ENCODE results near the gene TSPAN9. TPM values are rescaled to one million over a fixed set of nuclear protein-coding genes. Genes with fewer than 3 reads are reported as not detected.

TSPAN9 gene
- polyA plus RNA-seq, 1 donor from 2014 or later: not detected

- H3K4me1 Mint-ChIP-seq: peaks cover 0 to 1% (median 0%) of the 10 kb centered on the region in 3 donors
- H3K27me3 Mint-ChIP-seq: peaks cover 16% of the 10 kb centered on the region
- no peaks in the 10 kb centered on the region for H3K36me3 Mint-ChIP-seq
Measured at GRCh38 chr12:3262470-3262869, 185.3 kb downstream of the TSPAN9 start.

GRCh38 chr12:3263282-3263681, 186.1 kb downstream of the TSPAN9 start:
- Mint-ChIP-seq H3K36me3 (no peaks in the 10 kb centered on the region), H3K4me1 (peaks cover 0 to 1% (median 0%) of the 10 kb centered on the region in 3 donors), H3K27me3 (peaks cover 16% of the 10 kb centered on the region), H3K27ac (no peak overlapping the region), H3K4me3 (no peak overlapping the region), H3K9me3 (no peaks in the 10 kb centered on the region)

More at GRCh38 chr12:3262470-3262869, 185.3 kb downstream of the TSPAN9 start:
- no peaks in the 10 kb centered on the region for H3K9me3 Mint-ChIP-seq
- no peak overlapping the region for H3K4me3 Mint-ChIP-seq
- no peak overlapping the region for H3K27ac Mint-ChIP-seq

- Mint-ChIP-seq H3K9me3 (no peaks in the 10 kb centered on the region), H3K4me1 (peaks cover 0 to 1% (median 0%) of the 10 kb centered on the region in 3 donors), H3K27me3 (peaks cover 12% of the 10 kb centered on the region), H3K27ac (no peak overlapping the region), H3K4me3 (no peak overlapping the region), H3K36me3 (no peaks in the 10 kb centered on the region)
Measured at GRCh38 chr12:3263939-3264922, 187.1 kb downstream of the TSPAN9 start.

GRCh38 chr12:3265406-3265805, 188.2 kb downstream of the TSPAN9 start:
- Mint-ChIP-seq H3K4me1 (peaks cover 0 to 1% (median 0%) of the 10 kb centered on the region in 3 donors), H3K36me3 (no peaks in the 10 kb centered on the region), H3K27ac (no peak overlapping the region), H3K27me3 (peaks cover 9% of the 10 kb centered on the region), H3K9me3 (no peaks in the 10 kb centered on the region), H3K4me3 (no peak overlapping the region)

GRCh38 chr12:3266638-3267037, 189.5 kb downstream of the TSPAN9 start:
- H3K27ac Mint-ChIP-seq: no peak overlapping the region
- no peak overlapping the region for H3K4me3 Mint-ChIP-seq
- H3K9me3 Mint-ChIP-seq: no peaks in the 10 kb centered on the region
- peaks cover 12% of the 10 kb centered on the region for H3K27me3 Mint-ChIP-seq
- H3K36me3 Mint-ChIP-seq: no peaks in the 10 kb centered on the region
- peaks cover 0 to 1% (median 0%) of the 10 kb centered on the region in 3 donors for H3K4me1 Mint-ChIP-seq

GRCh38 chr12:3267690-3268089, 190.5 kb downstream of the TSPAN9 start:
- no peak overlapping the region for H3K27ac Mint-ChIP-seq
- no peak overlapping the region for H3K4me3 Mint-ChIP-seq
- H3K9me3 Mint-ChIP-seq: no peaks in the 10 kb centered on the region
- H3K27me3 Mint-ChIP-seq: peaks cover 12% of the 10 kb centered on the region
- H3K4me1 Mint-ChIP-seq: peaks cover 0 to 1% (median 0%) of the 10 kb centered on the region in 3 donors
- peaks cover 2% of the 10 kb centered on the region for H3K36me3 Mint-ChIP-seq

GRCh38 chr12:3269594-3269993, 192.4 kb downstream of the TSPAN9 start:
- peaks cover 0 to 1% (median 1%) of the 10 kb centered on the region in 3 donors for H3K4me1 Mint-ChIP-seq
- H3K9me3 Mint-ChIP-seq: no peaks in the 10 kb centered on the region
- no peak overlapping the region for H3K27ac Mint-ChIP-seq
- H3K36me3 Mint-ChIP-seq: peaks cover 3% of the 10 kb centered on the region
- H3K27me3 Mint-ChIP-seq: peaks cover 16% of the 10 kb centered on the region
- no peak overlapping the region for H3K4me3 Mint-ChIP-seq

- Mint-ChIP-seq H3K9me3 (no peaks in the 10 kb centered on the region), H3K27me3 (peaks cover 20% of the 10 kb centered on the region), H3K36me3 (peaks cover 4% of the 10 kb centered on the region), H3K4me1 (peaks cover 0 to 1% (median under 1%) of the 10 kb centered on the region in 3 donors), H3K4me3 (no peak overlapping the region), H3K27ac (no peak overlapping the region)
Measured at GRCh38 chr12:3271146-3271545, 194.0 kb downstream of the TSPAN9 start.

GRCh38 chr12:3271639-3272038, 194.5 kb downstream of the TSPAN9 start:
- Mint-ChIP-seq H3K4me3 (no peak overlapping the region), H3K27ac (no peak overlapping the region), H3K4me1 (peaks cover 0 to 1% (median 0%) of the 10 kb centered on the region in 3 donors), H3K9me3 (no peaks in the 10 kb centered on the region), H3K36me3 (peaks cover 4% of the 10 kb centered on the region), H3K27me3 (peaks cover 18% of the 10 kb centered on the region)

- peaks cover 0 to 1% (median 0%) of the 10 kb centered on the region in 3 donors for H3K4me1 Mint-ChIP-seq
- peaks cover 15% of the 10 kb centered on the region for H3K27me3 Mint-ChIP-seq
- peaks cover 4% of the 10 kb centered on the region for H3K36me3 Mint-ChIP-seq
- H3K9me3 Mint-ChIP-seq: no peaks in the 10 kb centered on the region
- no peak overlapping the region for H3K27ac Mint-ChIP-seq
- H3K4me3 Mint-ChIP-seq: no peak overlapping the region
Measured at GRCh38 chr12:3272958-3273357, 195.8 kb downstream of the TSPAN9 start.

GRCh38 chr12:3273409-3273853, 196.3 kb downstream of the TSPAN9 start:
- no peak overlapping the region for H3K4me3 Mint-ChIP-seq
- H3K9me3 Mint-ChIP-seq: no peaks in the 10 kb centered on the region
- H3K4me1 Mint-ChIP-seq: peaks cover 0 to 1% (median 0%) of the 10 kb centered on the region in 3 donors
- no peak overlapping the region for H3K27ac Mint-ChIP-seq
- H3K27me3 Mint-ChIP-seq: peaks cover 15% of the 10 kb centered on the region
- peaks cover 4% of the 10 kb centered on the region for H3K36me3 Mint-ChIP-seq

GRCh38 chr12:3274664-3275063, 197.5 kb downstream of the TSPAN9 start:
- Mint-ChIP-seq H3K4me3 (no peak overlapping the region), H3K9me3 (no peaks in the 10 kb centered on the region), H3K4me1 (peaks cover 0 to 4% (median 1%) of the 10 kb centered on the region in 3 donors), H3K36me3 (peaks cover 4% of the 10 kb centered on the region), H3K27me3 (peaks cover 12% of the 10 kb centered on the region), H3K27ac (no peak overlapping the region)

GRCh38 chr12:3275171-3276041, 198.2 kb downstream of the TSPAN9 start:
- peaks cover 4% of the 10 kb centered on the region for H3K36me3 Mint-ChIP-seq
- no peak overlapping the region for H3K27ac Mint-ChIP-seq
- H3K4me3 Mint-ChIP-seq: no peak overlapping the region
- H3K4me1 Mint-ChIP-seq: peaks cover 0 to 4% (median 1%) of the 10 kb centered on the region in 3 donors
- peaks cover 11% of the 10 kb centered on the region for H3K27me3 Mint-ChIP-seq
- no peaks in the 10 kb centered on the region for H3K9me3 Mint-ChIP-seq

GRCh38 chr12:3276226-3276625, 199.0 kb downstream of the TSPAN9 start:
- H3K36me3 Mint-ChIP-seq: peaks cover 4% of the 10 kb centered on the region
- peaks cover 8% of the 10 kb centered on the region for H3K27me3 Mint-ChIP-seq
- H3K27ac Mint-ChIP-seq: no peak overlapping the region
- no peak overlapping the region for H3K4me3 Mint-ChIP-seq
- peaks cover 0 to 4% (median 1%) of the 10 kb centered on the region in 3 donors for H3K4me1 Mint-ChIP-seq
- no peaks in the 10 kb centered on the region for H3K9me3 Mint-ChIP-seq

Measured in IgD-negative memory B cell (primary cell).